OCI-LY3 (cell line): Measurements from ENCODE around the gene RBPJ.

Source experiments
- EZH2phosphoT487 ChIP-seq: fragments of 200-600 bp; shearing (Covaris generic); IDR thresholded peaks from 2 replicates; pipeline ENCODE4 v1.6.1; 2018; ENCODE audit warnings: antibody characterized with exemption, mixed run types, low read depth
- TF ChIP-seq, protein P1 (sequence below): fragments of 200-600, 300-600 bp; sonication (generic); IDR thresholded peaks from 2 replicates; pipeline ENCODE4 v1.5.1; 2014; ENCODE audit warnings: antibody characterized with exemption, low read length, low read depth

DNA sequence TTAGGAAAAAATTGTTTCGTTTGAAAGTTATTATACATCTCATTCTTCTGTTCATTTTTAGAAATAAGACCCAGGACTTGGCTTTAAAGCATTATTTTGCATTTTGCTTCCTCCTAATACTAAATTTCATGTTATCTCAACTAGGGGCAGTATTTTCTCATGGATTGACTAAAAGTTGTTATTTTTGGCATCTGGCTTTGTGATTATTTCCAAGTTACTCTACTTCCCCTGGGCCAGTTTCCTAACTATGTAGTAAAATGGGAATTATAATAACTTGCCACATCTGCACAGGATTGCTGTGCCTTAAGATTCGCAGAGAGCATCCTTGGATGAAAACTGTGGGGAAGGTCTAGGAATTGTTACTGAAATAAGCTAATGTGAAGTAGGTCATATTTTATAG, 3.0 kb downstream of the RBPJ start:
- TF ChIP-seq, protein P1, sequence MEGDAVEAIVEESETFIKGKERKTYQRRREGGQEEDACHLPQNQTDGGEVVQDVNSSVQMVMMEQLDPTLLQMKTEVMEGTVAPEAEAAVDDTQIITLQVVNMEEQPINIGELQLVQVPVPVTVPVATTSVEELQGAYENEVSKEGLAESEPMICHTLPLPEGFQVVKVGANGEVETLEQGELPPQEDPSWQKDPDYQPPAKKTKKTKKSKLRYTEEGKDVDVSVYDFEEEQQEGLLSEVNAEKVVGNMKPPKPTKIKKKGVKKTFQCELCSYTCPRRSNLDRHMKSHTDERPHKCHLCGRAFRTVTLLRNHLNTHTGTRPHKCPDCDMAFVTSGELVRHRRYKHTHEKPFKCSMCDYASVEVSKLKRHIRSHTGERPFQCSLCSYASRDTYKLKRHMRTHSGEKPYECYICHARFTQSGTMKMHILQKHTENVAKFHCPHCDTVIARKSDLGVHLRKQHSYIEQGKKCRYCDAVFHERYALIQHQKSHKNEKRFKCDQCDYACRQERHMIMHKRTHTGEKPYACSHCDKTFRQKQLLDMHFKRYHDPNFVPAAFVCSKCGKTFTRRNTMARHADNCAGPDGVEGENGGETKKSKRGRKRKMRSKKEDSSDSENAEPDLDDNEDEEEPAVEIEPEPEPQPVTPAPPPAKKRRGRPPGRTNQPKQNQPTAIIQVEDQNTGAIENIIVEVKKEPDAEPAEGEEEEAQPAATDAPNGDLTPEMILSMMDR: peak; percentile 14; the same call in 1 of the 2 replicates
- TF ChIP-seq EZH2phosphoT487: no peak
